Measurements from ENCODE around the gene SLC43A3.
"Not testable (repeated sequence)": the region's sequence is repeated elsewhere in the genome, so short reads cannot be mapped to it uniquely, and the experiment has no call there.

The SLC43A3 gene

DNA sequence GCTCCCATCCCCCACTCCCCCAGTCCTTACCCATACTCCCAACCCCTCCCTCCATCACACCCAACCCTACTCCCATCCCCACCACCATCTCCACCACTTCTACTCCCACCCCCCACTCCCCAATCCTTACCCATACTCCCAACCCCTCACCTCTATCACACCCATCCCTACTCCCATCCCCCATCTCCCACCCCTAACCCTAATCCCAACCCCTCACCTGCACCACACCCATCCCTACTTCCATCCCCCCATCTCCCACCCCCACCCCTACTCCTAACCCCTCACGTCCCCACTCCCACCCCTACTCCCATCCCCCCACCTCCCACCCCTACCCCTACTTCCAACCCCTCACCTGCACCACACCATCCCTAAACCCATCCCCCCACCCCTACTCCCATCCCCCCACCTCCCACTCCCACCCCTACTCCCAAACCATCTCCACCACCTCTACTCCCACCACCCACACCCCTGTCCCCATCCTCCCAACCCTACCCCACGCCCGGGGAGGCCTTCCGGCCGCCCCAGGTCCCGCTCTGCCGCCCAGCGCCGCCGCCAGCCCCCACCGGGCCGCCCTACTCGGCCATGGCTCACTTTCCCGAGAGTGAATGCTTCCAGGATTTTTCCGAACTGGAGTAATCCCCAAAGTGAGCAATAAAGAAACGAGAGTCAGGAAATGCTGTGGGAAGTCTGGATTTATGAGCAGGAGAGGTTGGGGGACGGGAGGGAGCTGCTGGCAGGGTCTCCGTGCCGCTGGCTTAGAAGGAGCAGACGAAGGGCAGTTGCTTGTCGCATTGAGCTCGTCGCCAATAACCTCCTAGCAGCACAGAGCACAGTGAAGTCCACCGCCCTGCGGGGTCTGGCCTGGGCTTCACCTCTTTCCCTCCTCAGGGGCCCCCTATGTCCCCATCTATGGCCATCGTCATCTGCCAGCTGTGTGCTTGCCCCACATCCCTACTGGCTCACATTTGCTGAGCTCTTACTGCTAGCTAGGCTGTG is 50.5 kb downstream of the SLC43A3 start:
- no peak for DNase-seq

DNA sequence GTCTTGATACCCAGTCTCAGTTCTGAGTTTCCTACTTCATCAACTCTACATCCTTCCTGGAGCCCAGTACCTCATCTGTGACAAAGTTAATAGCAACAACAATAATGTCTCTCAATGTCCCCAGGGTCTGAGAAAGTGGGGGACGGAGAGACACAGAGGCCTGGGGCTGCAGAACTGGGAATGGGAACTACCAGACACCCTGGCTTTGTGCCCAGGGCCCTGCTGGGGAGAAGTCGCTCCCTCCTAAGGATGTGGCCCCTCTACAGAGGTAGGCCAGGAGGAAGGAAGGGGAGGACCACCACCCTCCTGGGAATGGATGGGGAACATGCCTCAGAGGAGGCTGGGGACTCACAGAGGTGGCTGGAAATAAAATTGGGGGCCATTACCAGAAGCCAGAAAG is 51.4 kb downstream of the SLC43A3 start:
- no peak for DNase-seq

DNA sequence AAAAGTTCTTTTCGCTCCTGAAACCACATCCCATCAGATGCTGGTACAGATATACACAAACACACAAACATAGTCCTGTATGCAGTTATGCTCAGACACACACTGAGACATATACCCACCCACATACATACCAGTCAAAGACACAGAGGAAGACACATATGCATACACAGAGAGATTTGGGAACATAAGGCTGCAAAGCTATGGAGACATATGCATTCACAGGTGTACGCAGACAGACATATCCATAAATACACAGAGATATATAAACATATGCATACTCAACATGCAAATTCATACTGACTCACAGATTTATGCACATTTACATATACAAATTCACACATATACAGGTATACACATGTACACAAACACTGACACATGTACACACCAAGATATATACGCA is 52.0 kb downstream of the SLC43A3 start:
- no peak for DNase-seq

DNA sequence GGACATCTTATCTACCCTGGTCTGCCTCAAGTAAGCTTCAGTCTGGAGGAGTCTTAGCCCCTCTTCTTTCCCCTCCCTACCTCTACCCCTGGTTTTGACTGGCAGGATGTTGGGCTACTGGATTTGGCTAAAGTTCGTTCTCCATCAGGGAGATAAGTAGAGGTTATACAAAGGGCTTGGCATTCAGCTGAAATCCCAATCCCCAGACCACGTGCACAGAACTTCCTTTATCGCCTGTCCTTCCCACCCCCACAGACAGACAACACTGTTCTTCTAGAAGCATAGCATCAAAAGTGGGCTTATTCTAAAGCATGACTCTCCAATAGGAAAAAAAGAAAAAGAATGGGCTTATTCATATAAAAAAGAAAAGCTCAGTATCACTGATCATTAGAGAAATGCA is 53.8 kb downstream of the SLC43A3 start:
- no peak for DNase-seq

DNA sequence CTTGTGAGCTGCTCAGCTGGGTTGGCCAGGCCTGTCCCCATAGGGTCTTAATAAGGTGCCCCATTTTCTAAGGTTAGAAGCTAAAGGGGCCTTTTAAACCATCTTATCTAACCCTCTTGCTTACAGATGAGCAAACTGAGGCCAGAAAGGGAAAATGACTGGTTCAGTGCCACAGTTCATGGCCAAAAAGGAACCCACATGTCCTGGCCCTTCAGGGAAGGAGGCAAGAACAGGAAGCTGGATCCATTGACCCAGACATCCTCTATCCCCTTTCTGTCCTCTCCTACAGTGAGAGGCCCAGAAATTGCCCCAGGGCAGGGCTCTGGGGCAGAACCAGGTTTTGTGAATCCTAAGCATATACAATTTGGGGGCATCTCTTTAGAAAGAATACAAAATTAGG is 56.0 kb downstream of the SLC43A3 start:
- DNase-seq, result no peak

DNA sequence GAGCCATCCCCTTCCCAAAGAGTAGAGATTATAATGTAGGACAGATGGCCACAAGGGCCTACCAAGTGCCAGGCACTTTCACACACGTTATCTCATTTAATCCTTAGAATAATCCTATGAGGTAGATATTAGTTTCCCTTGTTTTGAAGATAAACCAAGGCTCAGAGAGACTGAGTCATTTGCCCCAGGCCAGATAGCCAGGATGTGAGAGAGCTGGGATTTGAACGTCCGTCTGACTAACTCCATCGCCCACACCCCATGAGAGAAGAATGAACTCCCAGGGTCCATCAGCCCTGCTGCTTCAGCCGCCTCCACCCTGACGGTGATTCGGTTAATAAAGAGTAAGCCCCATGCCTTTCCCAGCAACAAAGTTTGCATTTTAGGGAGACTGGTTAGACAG is 56.7 kb downstream of the SLC43A3 start:
- no peak for DNase-seq

DNA sequence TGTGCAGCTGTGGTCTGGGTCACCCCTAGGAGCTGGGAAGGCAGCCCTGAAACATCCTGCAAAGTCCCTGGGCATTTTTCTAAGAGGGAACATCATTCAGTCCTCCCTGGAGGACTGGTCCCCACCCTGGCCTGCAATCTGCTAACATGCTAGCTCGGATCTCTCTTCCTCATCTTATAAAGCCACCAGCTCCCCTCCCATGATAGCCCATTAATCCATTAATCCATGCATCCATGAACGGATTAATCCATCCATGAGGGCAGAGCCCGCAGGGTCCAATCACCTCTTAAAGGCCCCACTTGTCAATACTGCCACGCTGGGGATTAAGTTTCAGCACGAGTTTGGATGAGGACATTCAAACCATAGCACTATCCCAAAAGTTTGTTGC is 58.1 kb downstream of the SLC43A3 start:
- no peak for DNase-seq

DNA sequence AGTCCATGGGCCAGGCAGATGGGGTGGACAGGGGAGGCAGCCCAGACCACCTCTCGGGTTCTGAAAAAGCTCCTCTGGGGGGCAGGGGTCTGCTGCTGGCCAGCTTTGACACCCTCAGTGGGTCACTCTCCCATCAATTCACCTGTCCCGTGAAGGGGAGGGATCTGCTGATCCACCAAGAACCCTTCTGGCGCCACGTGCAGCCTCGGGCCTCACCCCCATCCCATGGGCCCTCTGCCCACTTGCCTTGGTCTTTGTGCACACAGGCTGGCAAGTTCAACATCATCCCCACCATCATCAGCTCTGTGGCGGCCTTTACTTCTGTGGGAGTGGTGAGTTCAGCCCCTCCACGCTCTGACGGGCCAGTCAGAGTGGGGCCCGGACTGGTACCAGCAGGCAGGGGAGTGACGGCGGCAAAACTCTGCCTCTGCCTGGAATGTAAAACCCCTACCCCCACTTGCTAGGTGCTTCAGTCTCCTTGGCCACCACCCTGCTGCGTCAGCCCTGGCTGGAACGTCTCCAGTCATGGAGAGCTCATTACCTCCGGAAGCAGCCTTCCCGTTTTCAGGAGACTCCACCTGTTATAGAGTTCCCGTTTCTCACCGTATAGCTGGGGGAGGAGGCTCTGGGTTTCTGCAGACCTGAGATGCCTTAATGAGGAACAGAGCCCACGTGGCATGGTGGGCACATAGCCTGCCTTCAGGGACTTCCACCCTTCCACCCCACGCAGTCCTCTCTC is 58.6 kb downstream of the SLC43A3 start:
- DNase-seq, result no peak

DNA sequence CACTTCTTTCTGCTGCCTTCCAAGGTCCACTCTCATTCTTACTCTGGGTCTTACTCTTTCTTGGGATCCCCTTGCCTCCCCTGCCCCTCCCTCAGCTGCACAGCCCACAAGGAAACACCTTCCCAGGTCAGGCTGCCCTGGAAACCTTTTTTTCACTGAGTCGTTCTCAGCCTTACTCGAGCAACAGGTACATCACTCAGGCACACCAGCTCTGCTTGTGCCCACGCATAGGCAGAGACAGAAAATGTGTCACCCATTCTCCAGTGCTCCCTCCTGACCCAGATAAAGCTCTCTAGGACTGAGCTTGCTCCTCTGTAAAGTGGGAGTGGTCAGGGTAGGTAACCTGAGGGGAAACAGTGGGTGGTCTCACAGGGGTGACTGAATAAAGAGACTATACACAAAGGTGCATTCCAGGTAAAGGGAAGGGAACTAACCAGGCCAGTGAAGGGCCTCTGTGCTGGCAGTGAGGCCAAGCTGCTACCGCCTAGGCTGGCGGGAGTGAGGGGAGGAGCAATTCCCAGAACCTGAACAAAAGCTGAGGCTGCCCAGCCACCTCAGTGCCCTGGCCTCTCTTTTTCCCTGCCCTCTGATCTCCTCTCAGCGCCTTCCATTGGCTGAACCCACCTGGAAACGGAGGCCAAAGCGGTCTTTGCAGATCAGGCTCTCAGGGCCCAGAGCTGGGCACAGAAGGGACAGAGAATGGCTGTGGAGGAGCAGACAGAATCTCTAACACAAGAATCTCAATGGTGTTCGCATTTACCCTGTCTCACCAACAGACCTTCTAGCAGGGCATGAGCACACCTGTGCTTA is 61.9 kb downstream of the SLC43A3 start:
- DNase-seq, result no peak

DNA sequence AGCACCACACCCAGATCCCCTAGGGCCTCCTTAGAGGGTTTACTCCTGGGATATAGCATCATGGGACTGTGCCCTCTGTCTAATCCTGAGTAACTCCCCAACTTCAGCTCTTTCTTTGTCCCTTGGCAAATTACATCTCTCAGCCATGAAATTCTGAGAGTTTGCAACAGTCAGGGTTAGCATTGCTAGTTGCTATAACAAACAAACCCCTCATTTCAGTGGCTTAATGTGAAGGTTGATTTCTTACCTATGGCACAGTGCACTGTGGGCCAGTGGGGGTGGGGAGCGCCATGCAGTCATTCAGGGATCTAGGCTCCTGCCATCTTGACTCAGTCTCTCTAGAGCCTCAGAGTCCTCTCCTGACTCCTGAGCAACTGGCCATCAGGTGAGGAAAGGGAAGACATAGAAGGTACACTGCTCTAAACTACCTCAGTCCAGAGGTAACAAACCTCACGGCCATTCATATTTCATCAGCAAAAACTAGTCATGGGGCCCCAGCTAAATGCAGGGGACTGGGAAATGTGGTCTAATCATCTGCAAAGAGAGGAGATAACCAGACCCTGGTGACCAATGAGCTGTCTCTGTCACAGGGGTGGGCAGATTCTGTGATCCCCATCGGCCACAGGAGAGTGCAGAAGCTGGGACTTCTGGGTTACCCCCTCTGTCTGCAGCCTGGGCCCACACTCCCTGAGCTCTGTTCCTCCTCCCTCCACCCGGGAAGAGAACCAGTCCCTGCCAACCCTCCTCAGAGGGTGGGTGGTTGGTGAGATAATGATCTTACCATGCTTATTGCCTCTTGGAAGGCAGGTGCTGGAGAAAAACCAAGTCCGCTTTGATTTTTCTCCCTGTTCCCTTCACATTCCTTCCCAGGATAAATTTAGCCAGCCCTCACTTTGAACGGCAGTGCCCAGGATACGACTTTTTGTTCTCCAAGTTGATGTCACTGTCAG is 63.5 kb downstream of the SLC43A3 start:
- DNase-seq, result no peak

DNA sequence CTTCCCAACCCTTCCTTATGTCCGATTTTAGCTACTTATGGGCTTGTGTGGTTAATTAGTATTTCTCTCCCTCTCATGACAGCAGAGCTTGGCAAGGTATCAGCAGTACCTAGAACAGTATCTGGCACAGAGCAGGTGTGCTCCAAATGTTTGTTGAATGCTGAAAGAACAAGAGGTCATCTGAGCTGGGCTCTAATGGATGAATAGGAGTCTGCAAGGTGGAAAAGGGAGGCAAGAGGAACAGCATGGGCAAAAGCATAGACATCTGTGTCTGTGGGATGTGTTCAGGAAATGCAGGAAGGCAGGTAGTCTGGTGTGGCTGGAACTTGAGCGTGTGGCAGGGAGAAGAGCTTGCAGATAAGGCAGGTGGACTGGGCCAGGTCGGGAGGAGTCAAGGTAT is 65.0 kb downstream of the SLC43A3 start:
- DNase-seq, result no peak

DNA sequence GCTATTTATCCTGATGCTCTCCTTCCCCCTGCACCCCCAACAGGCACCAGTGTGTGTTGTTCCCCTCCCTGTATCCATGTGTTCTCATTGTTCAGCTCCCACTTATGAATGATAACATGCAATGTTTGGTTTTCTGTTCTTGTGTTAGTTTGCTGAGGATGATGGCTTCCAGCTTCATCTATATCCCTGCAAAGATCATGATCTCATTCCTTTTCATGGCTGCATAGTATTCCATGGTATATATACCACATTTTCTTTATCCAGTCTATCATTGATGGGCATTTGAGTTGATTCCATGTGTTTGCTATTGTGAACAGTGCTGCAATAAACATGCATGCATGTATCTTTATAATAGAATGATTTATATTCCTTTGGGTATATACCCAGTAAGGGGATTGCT is 65.5 kb downstream of the SLC43A3 start:
- not testable (repeated sequence) for DNase-seq

DNA sequence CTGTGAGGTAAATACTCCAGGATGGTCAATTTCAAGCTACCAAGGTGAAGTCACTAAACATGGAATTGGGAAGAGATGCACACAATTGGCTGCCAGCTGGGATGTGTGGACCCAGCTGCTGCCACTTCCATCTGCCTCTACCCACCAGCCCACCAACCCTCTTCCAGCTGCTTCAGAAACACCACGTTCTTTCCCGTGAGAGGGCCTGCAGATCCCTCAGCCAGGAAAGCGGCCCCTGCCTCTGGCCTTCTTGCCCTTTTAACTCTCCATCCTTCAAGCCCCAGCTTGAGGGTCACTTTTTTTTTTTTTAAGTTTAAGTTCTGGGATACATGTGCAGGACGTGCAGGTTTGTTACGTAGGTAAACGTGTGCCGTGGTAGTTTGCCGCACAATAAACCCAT is 65.9 kb downstream of the SLC43A3 start:
- no peak for DNase-seq

DNA sequence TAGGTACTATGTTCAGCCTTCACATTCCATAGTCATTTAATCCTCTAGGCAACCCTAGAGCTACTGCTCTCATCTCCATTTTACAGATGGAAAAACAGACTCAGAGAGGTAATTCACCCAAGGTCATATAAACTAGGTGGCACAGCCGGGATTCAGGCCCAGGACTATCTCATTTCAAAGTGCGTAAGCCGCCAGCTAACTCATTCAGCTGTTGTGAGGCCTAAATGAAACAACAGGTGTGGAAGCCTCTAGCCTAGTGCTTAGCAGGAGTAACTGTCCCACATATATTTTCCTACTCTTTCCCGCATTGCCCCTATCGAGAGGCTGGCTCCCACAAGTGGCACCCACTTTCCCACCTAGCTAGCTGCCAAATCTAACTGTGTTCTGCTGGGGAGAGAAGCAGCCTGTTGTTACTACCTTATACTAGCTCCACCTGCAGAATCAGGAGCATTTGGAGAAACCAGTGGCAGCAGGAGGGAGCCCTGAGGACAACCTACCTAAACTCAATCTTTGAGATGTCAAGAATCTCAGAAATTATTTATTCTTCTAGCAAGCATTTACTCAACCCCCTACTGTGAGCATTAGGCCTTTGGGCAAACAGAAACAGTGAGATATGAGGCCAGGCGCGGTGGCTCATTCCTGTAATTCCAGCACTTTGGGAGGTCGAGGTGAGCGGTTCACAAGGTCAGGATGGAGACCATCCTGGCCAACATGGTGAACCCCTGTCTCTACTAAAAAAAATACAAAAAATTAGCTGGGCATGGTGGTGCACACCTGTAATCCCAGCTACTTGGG is 66.8 kb downstream of the SLC43A3 start:
- no peak for DNase-seq

DNA sequence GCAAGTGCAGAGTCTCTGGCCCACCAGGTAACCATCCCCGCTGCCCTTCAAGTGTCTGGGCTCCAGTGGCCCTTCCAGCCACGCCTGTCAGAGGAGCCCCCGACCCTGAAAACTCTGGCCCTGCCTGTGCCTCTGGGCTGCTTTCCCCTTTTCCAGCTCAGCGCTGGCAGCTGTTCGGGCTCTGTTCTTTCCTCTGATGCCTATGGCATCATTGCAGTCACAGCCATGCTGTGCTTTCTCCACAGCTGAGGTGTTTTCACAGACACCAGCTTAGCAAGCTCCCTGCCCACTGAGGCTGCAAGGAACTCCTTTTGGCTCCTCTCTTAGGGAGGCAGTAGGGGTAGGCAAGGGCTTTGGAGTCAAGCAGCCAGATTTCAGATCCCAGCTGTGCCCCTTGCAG is 67.5 kb downstream of the SLC43A3 start:
- no peak for DNase-seq

DNA sequence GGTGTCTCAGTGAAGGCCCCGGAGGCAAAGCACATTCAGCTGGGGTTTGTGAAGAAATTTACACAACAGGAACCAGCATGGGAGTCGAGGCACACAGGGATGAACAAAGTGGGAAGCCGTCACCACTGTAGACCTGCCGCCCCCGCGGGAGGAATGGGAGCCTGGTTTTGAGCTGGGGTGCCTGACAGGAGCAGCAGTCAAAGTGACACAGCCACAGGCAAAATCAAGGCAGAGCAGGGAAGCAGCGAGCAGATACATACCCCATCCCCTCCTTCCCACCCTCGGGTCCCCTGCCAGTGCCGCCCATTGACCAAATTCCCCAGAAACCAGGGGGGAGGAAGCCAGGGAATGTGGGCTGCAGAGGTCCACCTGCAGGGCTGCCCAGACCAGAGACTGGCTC is 67.9 kb downstream of the SLC43A3 start:
- DNase-seq, result no peak

DNA sequence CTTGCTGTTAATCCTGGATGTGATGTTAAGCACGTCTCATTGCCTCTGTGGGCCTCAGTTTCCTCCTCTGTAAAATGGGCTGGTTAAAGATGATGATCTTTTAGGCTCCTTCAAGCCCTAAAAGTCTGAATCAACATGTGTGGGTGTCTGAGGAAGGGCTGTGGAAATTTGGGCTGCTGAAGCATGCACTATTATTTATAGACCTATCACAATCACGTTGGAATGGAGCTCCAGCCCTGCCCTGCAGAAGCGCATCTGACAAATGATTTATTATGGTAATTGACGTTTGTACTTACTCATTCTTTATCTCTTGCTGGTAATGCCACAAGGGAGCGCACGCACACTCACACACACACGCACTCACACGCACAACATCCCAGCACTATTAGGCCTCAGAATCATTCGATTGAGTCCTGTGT is 68.4 kb downstream of the SLC43A3 start:
- DNase-seq, result no peak

DNA sequence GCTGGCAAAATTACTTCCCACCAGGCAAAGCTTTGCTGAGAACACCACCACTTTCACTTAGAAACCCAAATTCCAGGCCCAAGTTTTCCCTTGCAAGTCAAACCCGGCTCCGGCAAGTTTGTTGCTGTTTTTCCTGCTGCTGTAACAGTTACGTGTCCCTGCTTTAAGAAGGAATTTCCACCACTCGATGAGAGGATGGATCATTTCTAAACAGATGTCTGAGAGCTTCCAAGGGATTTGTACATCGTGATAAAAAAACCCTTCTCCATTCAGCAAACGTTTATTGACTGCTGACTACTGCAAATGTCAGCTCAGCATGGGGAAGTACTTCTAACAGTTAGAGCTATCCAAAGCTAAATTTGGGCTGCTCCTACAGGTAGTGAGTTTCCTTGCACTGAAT is 69.1 kb downstream of the SLC43A3 start:
- no peak for DNase-seq

DNA sequence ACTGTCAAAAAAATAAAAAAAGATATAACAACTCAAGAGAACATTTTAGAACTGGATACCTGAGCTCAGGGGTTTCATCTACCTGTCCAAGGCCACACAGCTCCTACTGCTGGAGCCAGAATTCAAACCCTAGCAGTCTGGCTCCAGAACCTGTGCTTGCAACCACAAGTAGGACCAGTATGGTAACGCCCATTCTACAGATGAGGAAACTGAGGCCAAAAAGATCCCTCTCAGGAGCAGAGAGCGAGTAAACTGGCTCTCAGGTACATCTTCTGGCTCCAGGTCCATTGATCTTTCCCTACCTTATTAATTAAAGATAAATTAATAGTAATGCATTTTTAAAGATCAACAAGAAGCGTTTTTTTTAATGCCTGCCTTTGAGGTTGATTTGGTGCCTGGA is 69.6 kb downstream of the SLC43A3 start:
- DNase-seq, result no peak
